DMS53 (cell line): ENCODE measurements around the gene SMPX.
A peak's percentile ranks its signal among the peaks of the same experiment; 100 is the strongest.

Source experiments
- DNase-seq: peaks from one replicate; lab custom pipeline; 2025; lab: John Stamatoyannopoulos, UW

The SMPX gene

GRCh38 chrX:21711129-21711847 is 46.6 kb downstream of the SMPX start:
- peak; percentile 2 for DNase-seq

- DNase-seq = peak; percentile 26
Observed at GRCh38 chrX:21708116-21708515, 49.8 kb downstream of the SMPX start.

GRCh38 chrX:21705225-21705624 is 52.7 kb downstream of the SMPX start:
- no peak for DNase-seq

GRCh38 chrX:21702725-21703124 is 55.2 kb downstream of the SMPX start:
- no peak for DNase-seq

- DNase-seq = no peak
Observed at GRCh38 chrX:21700967-21701366, 56.9 kb downstream of the SMPX start.

GRCh38 chrX:21700275-21700674 is 57.6 kb downstream of the SMPX start:
- no peak for DNase-seq

GRCh38 chrX:21699136-21699535 is 58.8 kb downstream of the SMPX start:
- no peak for DNase-seq

GRCh38 chrX:21698272-21698671 is 59.6 kb downstream of the SMPX start:
- DNase-seq = no peak

- no peak for DNase-seq
Observed at GRCh38 chrX:21691512-21692018, 66.4 kb downstream of the SMPX start.

GRCh38 chrX:21683941-21684340 is 74.0 kb downstream of the SMPX start:
- DNase-seq = no peak

GRCh38 chrX:21678048-21678612 is 79.8 kb downstream of the SMPX start:
- no peak for DNase-seq

GRCh38 chrX:21675931-21676330 is 82.0 kb downstream of the SMPX start:
- DNase-seq = peak; percentile 18

- DNase-seq = peak; percentile 57
Observed at GRCh38 chrX:21674430-21675186, 83.3 kb downstream of the SMPX start.

- no peak for DNase-seq
Observed at GRCh38 chrX:21666679-21667078, 91.2 kb downstream of the SMPX start.

- DNase-seq = no peak
Observed at GRCh38 chrX:21666252-21666651, 91.7 kb downstream of the SMPX start.

GRCh38 chrX:21662761-21663160 is 95.2 kb downstream of the SMPX start:
- no peak for DNase-seq

- no peak for DNase-seq
Observed at GRCh38 chrX:21661316-21661715, 96.6 kb downstream of the SMPX start.

GRCh38 chrX:21660156-21660555 is 97.8 kb downstream of the SMPX start:
- no peak for DNase-seq

GRCh38 chrX:21659320-21659719 is 98.6 kb downstream of the SMPX start:
- no peak for DNase-seq

GRCh38 chrX:21658746-21659145 is 99.2 kb downstream of the SMPX start:
- no peak for DNase-seq

GRCh38 chrX:21658152-21658737 is 99.7 kb downstream of the SMPX start, which contains the start of gene KLHL34:
TSS of gene KLHL34 (minus strand) at chrX:21658330. CDS start at chrX:21657788, 542 bp downstream.
- no peak for DNase-seq

- no peak for DNase-seq
Observed at GRCh38 chrX:21657318-21658151, 100.4 kb downstream of the SMPX start.
